HepG2 (cell line): ENCODE measurements around the gene NCS1. TPM values are rescaled to one million over a fixed set of nuclear protein-coding genes. Genes with fewer than 3 reads are reported as not detected.

Experiments used
- ATAC-seq: fragments of 200-7000 bp; cut with Tn5 transposase; 3 replicates; pipeline ENCODE4 v1.9.1; 2020; ENCODE audit warnings: mild to moderate bottlenecking, moderate library complexity
- BruUV-seq: library from RNA; stranded (reverse); fragments of 400-500 nt; replicated peaks from 2 replicates; lab custom pipeline; 2021; lab: Mats Ljungman, UMichigan
- CTCF ChIA-PET: fragments of 300-600 bp; formaldehyde crosslinking; extraction: SDS; loops from one replicate; lab custom pipeline; 2021; ENCODE audit warnings: low total read pairs, inconsistent platforms, low intra/inter-chr PET ratio; lab: Yijun Ruan, JAX
- POLR2A ChIA-PET: fragments of 350-600 bp; sonication (Branson Sonifier 250); formaldehyde crosslinking; loops from one replicate; lab custom pipeline; 2020; ENCODE audit warnings: antibody characterized with exemption, inconsistent platforms; lab: Yijun Ruan, JAX
- DNase-seq: peaks from one replicate; pipeline ENCODE4 v3.0.0-alpha.2; 2015; ENCODE audit warnings: low spot score
- FAIRE-seq: peaks from 3 replicates; lab custom pipeline; 2011; peaks lifted over from hg19 to GRCh38; lab: Jason Lieb, UNC
- H2AFZ ChIP-seq: one replicate; pipeline ENCODE4 v1.6.1; 2011; ENCODE audit warnings: low read length, inconsistent platforms
- H3K27ac ChIP-seq: fragments of 300-600 bp; 3 replicates; pipeline ENCODE4 v1.8.0; 2011; ENCODE audit warnings: mixed run types, mild to moderate bottlenecking, mixed read lengths, low read length, inconsistent platforms; ENCODE audit not compliant: insufficient read depth; ENCODE audit errors: extremely low read length
- H3K27me3 ChIP-seq, 2 experiments: fragments of 200-600 bp in 1 of 2; 2 replicates in 1 of 2; 3 replicates in 1 of 2; pipeline versions ENCODE4 v1.6.0 to v1.8.0; 2011; ENCODE audit warnings: low read length in 2 of 2, mild to moderate bottlenecking in 2 of 2, moderate library complexity in 2 of 2, inconsistent platforms in 1 of 2; ENCODE audit not compliant: insufficient read depth in 2 of 2, control insufficient read depth in 1 of 2
- H3K36me3 ChIP-seq, 2 experiments: fragments of 200-600 bp in 1 of 2; replicated peaks in 1 of 2; 2 replicates in 1 of 2; 3 replicates in 1 of 2; pipeline versions ENCODE4 v1.5.1 to v1.8.0; 2011; ENCODE audit warnings: low read length in 2 of 2, inconsistent platforms in 1 of 2; ENCODE audit not compliant: insufficient read depth in 2 of 2, control insufficient read depth in 1 of 2
- H3K4me1 ChIP-seq: 2 replicates; pipeline ENCODE4 v1.5.1; 2012; ENCODE audit warnings: low read length, inconsistent platforms; ENCODE audit not compliant: insufficient read depth
- H3K4me2 ChIP-seq: 2 replicates; pipeline ENCODE4 v1.6.0; 2011; ENCODE audit warnings: low read depth, low read length, inconsistent platforms
- H3K4me3 ChIP-seq, 3 experiments: fragments of 200-600 bp in 1 of 3; sonication (generic), shearing (Covaris generic) in 1 of 3; replicated peaks in 1 of 3; 2 replicates each; pipeline ENCODE4 v1.5.1; 2011 to 2016; ENCODE audit warnings: low read length in 3 of 3, inconsistent platforms in 2 of 3, low read depth in 2 of 3, mild to moderate bottlenecking in 2 of 3, control low read depth in 1 of 3, mixed read lengths in 1 of 3; ENCODE audit not compliant: insufficient read depth in 1 of 3
- H3K79me2 ChIP-seq: one replicate; pipeline ENCODE4 v1.6.1; 2011; ENCODE audit warnings: low read length, inconsistent platforms; ENCODE audit not compliant: insufficient read depth
- H3K9ac ChIP-seq: 2 replicates; pipeline ENCODE4 v1.6.0; 2011; ENCODE audit warnings: mild to moderate bottlenecking, low read depth, low read length, inconsistent platforms; ENCODE audit not compliant: insufficient read depth
- H3K9me3 ChIP-seq: 2 replicates; pipeline ENCODE4 v1.5.1; 2012; ENCODE audit warnings: mild to moderate bottlenecking, low read length
- H4K20me1 ChIP-seq: 2 replicates; pipeline ENCODE4 v1.6.0; 2011; ENCODE audit warnings: inconsistent platforms, mild to moderate bottlenecking, low read length, moderate library complexity; ENCODE audit not compliant: insufficient read depth
- HDAC1 ChIP-seq: sonication (generic); formaldehyde crosslinking; IDR thresholded peaks from 2 replicates; pipeline ENCODE4 v1.5.1; 2020; ENCODE audit warnings: mild to moderate bottlenecking, missing genetic modification reagents
- HHEX ChIP-seq: IDR thresholded peaks from 2 replicates; pipeline ENCODE4 v1.6.1; 2016; ENCODE audit warnings: control low read depth
- IKZF4 ChIP-seq: sonication (generic); formaldehyde crosslinking; IDR thresholded peaks from 2 replicates; pipeline ENCODE4 v1.5.1; 2020; ENCODE audit warnings: borderline replicate concordance, mild to moderate bottlenecking, low read depth, missing genetic modification reagents; ENCODE audit errors: not compliant biosample characterization
- NFIB ChIP-seq: sonication (generic); formaldehyde crosslinking; IDR thresholded peaks from 2 replicates; pipeline ENCODE4 v1.9.0; 2021; ENCODE audit warnings: missing genetic modification reagents, mild to moderate bottlenecking, borderline replicate concordance
- PCBP1 ChIP-seq: fragments of 200-400 bp; formaldehyde crosslinking; IDR thresholded peaks from 2 replicates; pipeline ENCODE4 v1.6.1; 2017; ENCODE audit warnings: mild to moderate bottlenecking, low read depth, low read length, borderline replicate concordance
- SMARCC2 ChIP-seq: fragments of 450-650 bp; IDR thresholded peaks from 2 replicates; pipeline ENCODE4 v1.6.1; 2017; ENCODE audit warnings: antibody characterized with exemption, mild to moderate bottlenecking
- SP2 ChIP-seq: sonication (generic); formaldehyde crosslinking; IDR thresholded peaks from 2 replicates; pipeline ENCODE4 v1.5.1; 2020; ENCODE audit warnings: mild to moderate bottlenecking, missing genetic modification reagents
- SP5 ChIP-seq: IDR thresholded peaks from 2 replicates; pipeline ENCODE4 v1.6.1; 2016; ENCODE audit warnings: low read depth, borderline replicate concordance
- U2AF2 ChIP-seq: fragments of 200-400 bp; formaldehyde crosslinking; IDR thresholded peaks from 2 replicates; pipeline ENCODE4 v1.6.1; 2017; ENCODE audit warnings: low read depth, mild to moderate bottlenecking, low read length
- ZBTB3 ChIP-seq: sonication (generic); formaldehyde crosslinking; IDR thresholded peaks from 2 replicates; pipeline ENCODE4 v1.4.0; 2020; ENCODE audit warnings: low read depth, mild to moderate bottlenecking, moderate library complexity, missing genetic modification reagents, borderline replicate concordance
- ZFY ChIP-seq: sonication (generic); formaldehyde crosslinking; IDR thresholded peaks from 2 replicates; pipeline ENCODE4 v1.4.0; 2020; ENCODE audit warnings: missing genetic modification reagents
- ZNF605 ChIP-seq: sonication (generic); formaldehyde crosslinking; IDR thresholded peaks from 2 replicates; pipeline ENCODE4 v1.8.0; 2022; ENCODE audit warnings: mild to moderate bottlenecking, missing genetic modification reagents
- ZNF850 ChIP-seq: sonication (generic); formaldehyde crosslinking; conservative IDR thresholded peaks from 2 replicates; pipeline ENCODE4 v1.9.0; 2021; ENCODE audit warnings: mild to moderate bottlenecking, missing genetic modification reagents
- ZSCAN29 ChIP-seq: sonication (generic); formaldehyde crosslinking; conservative IDR thresholded peaks from 2 replicates; pipeline ENCODE4 v1.4.0; 2020; ENCODE audit warnings: mild to moderate bottlenecking, missing genetic modification reagents
- ZSCAN31 ChIP-seq: sonication (generic); formaldehyde crosslinking; IDR thresholded peaks from 2 replicates; pipeline ENCODE4 v1.5.0; 2020; ENCODE audit warnings: low read depth, mild to moderate bottlenecking, missing genetic modification reagents
- WGBS: methylation state at CpG from one replicate; pipeline ENCODE4 v1.1.6; 2017; ENCODE audit warnings: low lambda C conversion rate; 5-methylcytosine and 5-hydroxymethylcytosine counted together
- in situ Hi-C: cut with HindIII; loops from 2 replicates; pipeline ENCODE4 v1.10.0; 2017; ENCODE audit warnings: low pct_unique_long_range_greater_than_20kb; ENCODE audit not compliant: extremely low pct_ligation_motif_present
- intact Hi-C: fragments of 100-400 bp; cut with micrococcal nuclease; formaldehyde crosslinking; loops from one replicate; pipeline ENCODE4 v1.10.0; 2022; ENCODE audit not compliant: unreplicated experiment
- polyA plus RNA-seq, 8 experiments: library from polyadenylated mRNA; depleted of rRNA in 3 of 8; stranded (reverse) in 7 of 8; unstranded in 1 of 8; fragments of >200 nt; fragmentation: Illumina TruSeq in 4 of 8; extraction: Trizol in 4 of 8; gene quantifications; 2 replicates each; pipeline versions ENCODE4 v1.2.1 to v1.2.3, GENCODE V29; 2011 to 2016; ENCODE audit warnings: low read depth in 4 of 8, missing spikeins in 1 of 8, mixed read lengths in 1 of 8; ENCODE audit not compliant: insufficient read depth in 1 of 8
- total RNA-seq, 5 experiments: library from RNA; depleted of rRNA; stranded (reverse); fragments of >200 nt; fragmentation: Illumina TruSeq; extraction: Trizol; gene quantifications; 2 replicates each; pipeline ENCODE4 v1.2.3, GENCODE V29; 2016; ENCODE audit warnings: low read depth in 1 of 5
- TF ChIP-seq, protein P1 (sequence below): sonication (generic); formaldehyde crosslinking; IDR thresholded peaks from 2 replicates; pipeline ENCODE4 v1.5.0; 2020; ENCODE audit warnings: mild to moderate bottlenecking, missing genetic modification reagents
- TF ChIP-seq, protein P2 (sequence below): sonication (generic); formaldehyde crosslinking; IDR thresholded peaks from 2 replicates; pipeline ENCODE4 v1.4.0; 2020; ENCODE audit warnings: mild to moderate bottlenecking, low read depth, missing genetic modification reagents
- TF ChIP-seq, protein P3 (sequence below): sonication (generic); formaldehyde crosslinking; IDR thresholded peaks from 2 replicates; pipeline ENCODE4 v1.4.0; 2020; ENCODE audit warnings: low read depth, mild to moderate bottlenecking, missing genetic modification reagents
- TF ChIP-seq, protein P4 (sequence below): sonication (generic); formaldehyde crosslinking; IDR thresholded peaks from 2 replicates; pipeline ENCODE4 v1.4.0; 2020; ENCODE audit warnings: missing genetic modification reagents

Gene NCS1
- total and polyA plus RNA-seq, 2 of the 13 experiments (the other 11 are each of a cell fraction or from before 2014, with no cell fraction given) = 4.7 to 6.1 TPM

- Histone ChIP-seq H3K36me3 (no peaks in the 10 kb centered on the region), H2AFZ (no peak overlapping the region), H3K4me2 (no peak overlapping the region), H3K4me1 (no peaks in the 10 kb centered on the region), H4K20me1 (no peaks in the 10 kb centered on the region), H3K79me2 (no peaks in the 10 kb centered on the region), H3K27me3 (peaks cover 6 to 52% of the 10 kb centered on the region in 2 experiments; a peak in 4 of 5 replicates), H3K27ac (no peak overlapping the region), H3K4me3 (no peak overlapping the region), H3K9me3 (no peaks in the 10 kb centered on the region), H3K9ac (no peak overlapping the region)
- WGBS = 20% methylated on average over 9 of the region's 10 CpGs
- CTCF ChIA-PET = no interaction called here
- intact Hi-C loops = no loop called here
- ATAC-seq (no peak), FAIRE-seq (no peak), DNase-seq (no peak)
- in situ Hi-C loops = no loop called here
- POLR2A ChIA-PET = no interaction called here
- TF ChIP-seq SP5 (CRISPR knock-in tag) = no peak
- no peak for TF ChIP-seq SMARCC2
- TF ChIP-seq, protein P1, sequence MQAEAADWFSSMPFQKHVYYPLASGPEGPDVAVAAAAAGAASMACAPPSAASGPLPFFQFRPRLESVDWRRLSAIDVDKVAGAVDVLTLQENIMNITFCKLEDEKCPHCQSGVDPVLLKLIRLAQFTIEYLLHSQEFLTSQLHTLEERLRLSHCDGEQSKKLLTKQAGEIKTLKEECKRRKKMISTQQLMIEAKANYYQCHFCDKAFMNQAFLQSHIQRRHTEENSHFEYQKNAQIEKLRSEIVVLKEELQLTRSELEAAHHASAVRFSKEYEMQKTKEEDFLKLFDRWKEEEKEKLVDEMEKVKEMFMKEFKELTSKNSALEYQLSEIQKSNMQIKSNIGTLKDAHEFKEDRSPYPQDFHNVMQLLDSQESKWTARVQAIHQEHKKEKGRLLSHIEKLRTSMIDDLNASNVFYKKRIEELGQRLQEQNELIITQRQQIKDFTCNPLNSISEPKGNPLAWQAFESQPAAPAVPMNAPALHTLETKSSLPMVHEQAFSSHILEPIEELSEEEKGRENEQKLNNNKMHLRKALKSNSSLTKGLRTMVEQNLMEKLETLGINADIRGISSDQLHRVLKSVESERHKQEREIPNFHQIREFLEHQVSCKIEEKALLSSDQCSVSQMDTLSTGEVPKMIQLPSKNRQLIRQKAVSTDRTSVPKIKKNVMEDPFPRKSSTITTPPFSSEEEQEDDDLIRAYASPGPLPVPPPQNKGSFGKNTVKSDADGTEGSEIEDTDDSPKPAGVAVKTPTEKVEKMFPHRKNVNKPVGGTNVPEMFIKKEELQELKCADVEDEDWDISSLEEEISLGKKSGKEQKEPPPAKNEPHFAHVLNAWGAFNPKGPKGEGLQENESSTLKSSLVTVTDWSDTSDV (CRISPR knock-in tag) = no peak
- no peak for TF ChIP-seq HDAC1 (CRISPR knock-in tag)
- no peak for TF ChIP-seq ZNF850 (CRISPR knock-in tag)
- TF ChIP-seq ZNF605 (CRISPR knock-in tag) = no peak
- no peak for TF ChIP-seq NFIB
- no peak for TF ChIP-seq PCBP1
- TF ChIP-seq ZFY = no peak
- TF ChIP-seq ZSCAN31 (CRISPR knock-in tag) = no peak
- no peak for TF ChIP-seq HHEX (CRISPR knock-in tag)
- TF ChIP-seq SP2 (CRISPR knock-in tag) = no peak
- no peak for TF ChIP-seq U2AF2
- no peak for TF ChIP-seq IKZF4 (CRISPR knock-in tag)
- TF ChIP-seq, protein P2, sequence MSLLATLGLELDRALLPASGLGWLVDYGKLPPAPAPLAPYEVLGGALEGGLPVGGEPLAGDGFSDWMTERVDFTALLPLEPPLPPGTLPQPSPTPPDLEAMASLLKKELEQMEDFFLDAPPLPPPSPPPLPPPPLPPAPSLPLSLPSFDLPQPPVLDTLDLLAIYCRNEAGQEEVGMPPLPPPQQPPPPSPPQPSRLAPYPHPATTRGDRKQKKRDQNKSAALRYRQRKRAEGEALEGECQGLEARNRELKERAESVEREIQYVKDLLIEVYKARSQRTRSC = no peak
- TF ChIP-seq, protein P3, sequence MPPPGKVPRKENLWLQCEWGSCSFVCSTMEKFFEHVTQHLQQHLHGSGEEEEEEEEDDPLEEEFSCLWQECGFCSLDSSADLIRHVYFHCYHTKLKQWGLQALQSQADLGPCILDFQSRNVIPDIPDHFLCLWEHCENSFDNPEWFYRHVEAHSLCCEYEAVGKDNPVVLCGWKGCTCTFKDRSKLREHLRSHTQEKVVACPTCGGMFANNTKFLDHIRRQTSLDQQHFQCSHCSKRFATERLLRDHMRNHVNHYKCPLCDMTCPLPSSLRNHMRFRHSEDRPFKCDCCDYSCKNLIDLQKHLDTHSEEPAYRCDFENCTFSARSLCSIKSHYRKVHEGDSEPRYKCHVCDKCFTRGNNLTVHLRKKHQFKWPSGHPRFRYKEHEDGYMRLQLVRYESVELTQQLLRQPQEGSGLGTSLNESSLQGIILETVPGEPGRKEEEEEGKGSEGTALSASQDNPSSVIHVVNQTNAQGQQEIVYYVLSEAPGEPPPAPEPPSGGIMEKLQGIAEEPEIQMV = no peak
- TF ChIP-seq, protein P4, sequence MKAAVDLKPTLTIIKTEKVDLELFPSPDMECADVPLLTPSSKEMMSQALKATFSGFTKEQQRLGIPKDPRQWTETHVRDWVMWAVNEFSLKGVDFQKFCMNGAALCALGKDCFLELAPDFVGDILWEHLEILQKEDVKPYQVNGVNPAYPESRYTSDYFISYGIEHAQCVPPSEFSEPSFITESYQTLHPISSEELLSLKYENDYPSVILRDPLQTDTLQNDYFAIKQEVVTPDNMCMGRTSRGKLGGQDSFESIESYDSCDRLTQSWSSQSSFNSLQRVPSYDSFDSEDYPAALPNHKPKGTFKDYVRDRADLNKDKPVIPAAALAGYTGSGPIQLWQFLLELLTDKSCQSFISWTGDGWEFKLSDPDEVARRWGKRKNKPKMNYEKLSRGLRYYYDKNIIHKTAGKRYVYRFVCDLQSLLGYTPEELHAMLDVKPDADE (CRISPR knock-in tag) = no peak
- no peak for TF ChIP-seq ZBTB3 (CRISPR knock-in tag)
- TF ChIP-seq ZSCAN29 (CRISPR knock-in tag) = no peak
- BruUV-seq = no TSS peak
Observed at GRCh38 chr9:130284249-130284625, 112.0 kb downstream of the NCS1 start.
